ENCODE measurements around the gene NOL4L. TPM values are rescaled to one million over a fixed set of nuclear protein-coding genes. Genes with fewer than 3 reads are reported as not detected.

NOL4L gene
- total and polyA plus RNA-seq, 10 donors, result 3.4 to 45.4 (median 28.6) TPM

GRCh38 chr20:32448306-32449056 lies 136.7 kb downstream of the NOL4L start:
- Histone ChIP-seq H3K4me1 (peaks cover 22 to 83% (median 50%) of the 10 kb centered on the region in 6 donors), H3K36me3 (peaks cover 0 to 100% (median 60%) of the 10 kb centered on the region in 6 donors), H3K4me3 (no peak overlapping the region), H3K27me3 (replicated peaks in 1 of 7) (no peaks in the 10 kb centered on the region), H3K27ac (peak overlapping the region in 4 of 8 donors; percentile 1 to 45 (median 31)), H3K9me3 (no peaks in the 10 kb centered on the region)
- 71 to 90% (median 84%) methylated on average over 12 to 13 of the region's 13 CpGs for WGBS, 5 donors
- intact Hi-C loops (cut with DNase I; ENCODE audit: low total_unique reads), result no loop called here
- TF ChIP-seq POLR2AphosphoS5 (IDR thresholded peaks at IDR 0.05) (peak in 1 of 3 donors; percentile 35), POLR2A (IDR thresholded peaks at IDR 0.05) (no peak)
- no peak for DNase-seq

GRCh38 chr20:32447136-32448027 lies 137.8 kb downstream of the NOL4L start:
- peak in 2 of 3 donors; percentile 25 to 52 for TF ChIP-seq POLR2AphosphoS5 (IDR thresholded peaks at IDR 0.05)
- TF ChIP-seq CTCF (IDR thresholded peaks at IDR 0.05 in 8 of 11, conservative IDR thresholded peaks at IDR 0.05 in 3 of 11), result no peak
- H3K9me3 ChIP-seq, result no peaks in the 10 kb centered on the region
- peak overlapping the region in 2 of 8 donors; percentile 45 to 48 for H3K27ac ChIP-seq
- intact Hi-C loops (cut with DNase I; ENCODE audit: low total_unique reads), result no loop called here
- 84 to 93% (median 86%) methylated on average over 20 to 22 of the region's 22 CpGs for WGBS, 5 donors
- peaks cover 0 to 100% (median 49%) of the 10 kb centered on the region in 6 donors for H3K36me3 ChIP-seq
- peak; percentile 69 for DNase-seq
- no peaks in the 10 kb centered on the region for H3K27me3 ChIP-seq (replicated peaks in 1 of 7)
- H3K4me3 ChIP-seq, result no peak overlapping the region
- peaks cover 22 to 88% (median 55%) of the 10 kb centered on the region in 6 donors for H3K4me1 ChIP-seq

- intact Hi-C loops (cut with DNase I; ENCODE audit: low total_unique reads), result no loop called here
- Histone ChIP-seq H3K4me1 (peaks cover 22 to 86% (median 51%) of the 10 kb centered on the region in 6 donors), H3K9me3 (no peaks in the 10 kb centered on the region), H3K27ac (peak overlapping the region in 5 of 8 donors; percentile 1 to 55 (median 26)), H3K27me3 (replicated peaks in 1 of 7) (no peaks in the 10 kb centered on the region), H3K36me3 (peaks cover 0 to 96% (median 42%) of the 10 kb centered on the region in 6 donors), H3K4me3 (no peak overlapping the region)
- DNase-seq, result peak; percentile 67
- WGBS, 5 donors, result 74 to 83% (median 77%) methylated on average over 8 to 14 of the region's 14 CpGs
- TF ChIP-seq CTCF (IDR thresholded peaks at IDR 0.05 in 8 of 11, conservative IDR thresholded peaks at IDR 0.05 in 3 of 11) (no peak), POLR2A (IDR thresholded peaks at IDR 0.05) (no peak), POLR2AphosphoS5 (IDR thresholded peaks at IDR 0.05) (peak in 2 of 3 donors; percentile 12 to 60)
Observed at GRCh38 chr20:32446301-32447100, 138.6 kb downstream of the NOL4L start.
